SK-N-SH (cell line): ENCODE data around the gene SGF29. TPM values are rescaled to one million over a fixed set of nuclear protein-coding genes. Genes with fewer than 3 reads are reported as not detected.
"Not testable (repeated sequence)": the region's sequence is repeated elsewhere in the genome, so short reads cannot be mapped to it uniquely, and the experiment has no call there.

Source experiments
- CTCF ChIA-PET: fragments of 300-600, 350-600 bp; formaldehyde crosslinking; extraction: SDS; loops from one replicate; lab custom pipeline; 2021; lab: Yijun Ruan, JAX
- POLR2A ChIA-PET: fragments of 350-600 bp; sonication (Branson Sonifier 250); formaldehyde crosslinking; extraction: SDS; loops from one replicate; lab custom pipeline; 2020; ENCODE audit warnings: antibody characterized with exemption, inconsistent platforms; lab: Yijun Ruan, JAX
- DNase-seq: peaks from one replicate; pipeline ENCODE4 v3.0.0; 2012
- H2AFZ ChIP-seq: fragments of 200-600 bp; sonication (generic); 2 replicates; pipeline ENCODE4 v1.8.1; 2016; ENCODE audit warnings: antibody characterized with exemption, mild to moderate bottlenecking, low read depth
- H3F3A ChIP-seq: fragments of 200-600 bp; sonication (generic); replicated peaks from 2 replicates; pipeline ENCODE3; 2016; ENCODE audit warnings: antibody characterized with exemption, mild to moderate bottlenecking; ENCODE audit not compliant: insufficient read depth
- H3K27ac ChIP-seq, 2 experiments: fragments of 200-500 bp in 1 of 2; fragments of 200-600 bp in 1 of 2; sonication (Bioruptor generic) in 1 of 2; sonication (generic), shearing (Covaris generic) in 1 of 2; 2 replicates each; pipeline versions ENCODE4 v1.5.1 to v1.6.1; 2014 to 2016; ENCODE audit warnings: low read depth in 2 of 2, inconsistent platforms in 1 of 2, low read length in 1 of 2, mild to moderate bottlenecking in 1 of 2, mixed read lengths in 1 of 2
- H3K27me3 ChIP-seq: fragments of 200-600 bp; sonication (generic), shearing (Covaris generic); 2 replicates; pipeline ENCODE4 v1.6.1; 2016; ENCODE audit warnings: mixed run types; ENCODE audit not compliant: insufficient read depth
- H3K36me3 ChIP-seq, 2 experiments: fragments of 200-500 bp in 1 of 2; fragments of 200-600 bp in 1 of 2; sonication (Bioruptor generic) in 1 of 2; sonication (generic) in 1 of 2; replicated peaks in 1 of 2; 2 replicates each; pipeline versions ENCODE3 to v1.5.1; 2014 to 2016; ENCODE audit warnings: low read length in 1 of 2, mild to moderate bottlenecking in 1 of 2; ENCODE audit not compliant: insufficient read depth in 2 of 2, control insufficient read depth in 1 of 2
- H3K4me1 ChIP-seq, 2 experiments: fragments of 200-500 bp in 1 of 2; fragments of 200-600 bp in 1 of 2; sonication (Bioruptor generic) in 1 of 2; sonication (generic), shearing (Covaris generic) in 1 of 2; 2 replicates each; pipeline versions ENCODE4 v1.5.1 to v1.6.1; 2014 to 2016; ENCODE audit warnings: low read depth in 1 of 2, low read length in 1 of 2, mixed run types in 1 of 2; ENCODE audit not compliant: insufficient read depth in 2 of 2, control insufficient read depth in 1 of 2
- H3K4me2 ChIP-seq: fragments of 200-600 bp; sonication (generic), shearing (Covaris generic); 2 replicates; pipeline ENCODE4 v1.6.1; 2017; ENCODE audit warnings: mixed run types
- H3K4me3 ChIP-seq, 2 experiments: fragments of 200-500 bp in 1 of 2; fragments of 200-600 bp in 1 of 2; sonication (Bioruptor generic) in 1 of 2; sonication (generic), shearing (Covaris generic) in 1 of 2; 2 replicates each; pipeline versions ENCODE4 v1.5.1 to v1.8.1; 2014 to 2016; ENCODE audit warnings: low read depth in 2 of 2, inconsistent platforms in 1 of 2, low read length in 1 of 2, mild to moderate bottlenecking in 1 of 2, mixed read lengths in 1 of 2, moderate library complexity in 1 of 2
- H3K79me2 ChIP-seq: fragments of 200-600 bp; sonication (generic); 2 replicates; pipeline ENCODE4 v1.8.1; 2017; ENCODE audit warnings: mild to moderate bottlenecking; ENCODE audit not compliant: insufficient read depth
- H3K9ac ChIP-seq: fragments of 200-600 bp; sonication (generic); 2 replicates; pipeline ENCODE4 v1.6.1; 2017; ENCODE audit warnings: mixed run types
- H3K9me2 ChIP-seq: fragments of 200-600 bp; sonication (generic); 2 replicates; pipeline ENCODE4 v1.6.1; 2017; ENCODE audit warnings: mixed run types
- H3K9me3 ChIP-seq: fragments of 200-600 bp; sonication (generic); 2 replicates; pipeline ENCODE4 v1.6.1; 2017; ENCODE audit warnings: mixed run types, mild to moderate bottlenecking, moderate library complexity
- H4K20me1 ChIP-seq: fragments of 200-600 bp; sonication (generic); 2 replicates; pipeline ENCODE4 v1.6.1; 2017; ENCODE audit warnings: mild to moderate bottlenecking, mixed run types; ENCODE audit not compliant: insufficient read depth
- WGBS: methylation state at CpG from one replicate; pipeline ENCODE4 v1.1.6; 2017; ENCODE audit warnings: low lambda C conversion rate; 5-methylcytosine and 5-hydroxymethylcytosine counted together
- polyA plus RNA-seq, 3 experiments: library from polyadenylated mRNA; depleted of rRNA; stranded (reverse); fragments of >200 nt; gene quantifications; 2 replicates each; pipeline ENCODE4 v1.2.3, GENCODE V29; 2012

The SGF29 gene
- polyA plus RNA-seq, 1 of the 3 experiments (the other 2 are of a cell fraction) = 4.6 TPM

DNA sequence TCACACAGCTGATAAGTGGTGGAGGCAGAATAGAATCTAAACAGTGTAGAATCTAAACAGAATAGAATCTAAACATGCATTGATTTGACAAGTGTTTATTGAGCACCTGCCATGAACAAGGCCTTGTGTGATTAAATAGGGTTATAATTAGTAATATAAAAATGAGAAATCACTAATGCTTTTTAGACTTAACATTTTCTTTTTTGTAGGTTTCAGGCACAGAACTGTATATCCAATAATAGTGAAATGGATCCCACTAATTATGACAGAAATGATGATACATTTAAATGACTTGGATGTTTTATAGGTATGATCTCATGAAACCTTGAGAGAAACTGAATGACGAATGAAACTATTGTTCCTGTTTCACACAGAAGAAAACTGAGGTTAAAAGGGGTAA, 84.0 kb downstream of the SGF29 start, which contains the start of gene NPIPB8:
TSS of gene NPIPB8 (plus strand) at position 301 of the 400 bp plus-strand sequence. CDS start 296 bp downstream, outside the sequence.
- WGBS = no CpG with 5 or more reads among the region's 1 CpG
- H2AFZ ChIP-seq, H3K36me3 ChIP-seq, H3K4me1 ChIP-seq, CTCF ChIA-PET, H3K27ac ChIP-seq, H3K4me3 ChIP-seq, H3F3A ChIP-seq, H3K9me2 ChIP-seq, DNase-seq, H3K9ac ChIP-seq, H3K27me3 ChIP-seq, H3K9me3 ChIP-seq, POLR2A ChIA-PET, H3K79me2 ChIP-seq, H4K20me1 ChIP-seq, H3K4me2 ChIP-seq: not testable (repeated sequence)

DNA sequence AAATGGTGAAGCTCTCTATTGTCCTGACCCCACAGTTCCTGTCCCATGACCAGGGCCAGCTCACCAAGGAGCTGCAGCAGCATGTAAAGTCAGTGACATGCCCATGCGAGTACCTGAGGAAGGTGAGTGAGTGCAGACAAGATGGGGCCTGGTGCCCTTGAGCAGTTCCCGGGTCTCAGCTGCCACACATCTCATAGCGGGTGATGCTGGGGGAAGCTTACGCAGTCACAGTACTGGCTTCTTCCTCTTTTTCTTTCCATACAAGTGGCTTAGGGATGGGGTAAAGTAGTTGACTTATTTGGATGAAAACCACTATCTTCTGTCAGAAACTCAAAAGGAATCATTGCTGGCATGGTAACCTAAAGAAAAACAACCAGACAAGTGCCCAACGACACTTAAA, 84.6 kb downstream of the SGF29 start:
- 14% methylated on average over 1 of the region's 5 CpGs for WGBS
- H3K9me3 ChIP-seq, H3F3A ChIP-seq, H3K9ac ChIP-seq, H4K20me1 ChIP-seq, H3K4me2 ChIP-seq, H3K27ac ChIP-seq, CTCF ChIA-PET, POLR2A ChIA-PET, H3K79me2 ChIP-seq, H3K27me3 ChIP-seq, H3K36me3 ChIP-seq, DNase-seq, H3K9me2 ChIP-seq, H2AFZ ChIP-seq, H3K4me3 ChIP-seq, H3K4me1 ChIP-seq: not testable (repeated sequence)

DNA sequence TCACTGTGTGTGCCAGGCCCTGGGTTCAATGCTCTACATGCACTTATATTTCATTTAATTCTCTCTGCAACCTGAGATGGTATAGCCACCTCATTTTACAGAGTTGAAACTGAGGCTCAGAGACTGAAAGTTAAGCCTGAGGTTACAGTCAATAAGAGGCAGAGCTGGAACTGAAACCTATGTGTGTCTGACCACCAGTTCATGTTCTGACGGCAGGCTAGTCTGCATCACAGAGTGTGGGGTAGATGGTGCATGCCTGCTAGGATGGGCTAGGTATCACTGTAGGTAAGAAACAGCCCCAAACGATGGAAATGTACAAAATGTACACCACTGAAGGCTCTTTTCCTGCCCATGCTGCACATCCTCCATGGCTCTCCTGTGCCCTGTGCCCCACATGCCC, 86.2 kb downstream of the SGF29 start:
- no CpG with 5 or more reads among the region's 2 CpGs for WGBS
- H3K9me2 ChIP-seq, H3K27me3 ChIP-seq, H3F3A ChIP-seq, H3K4me1 ChIP-seq, H4K20me1 ChIP-seq, H3K4me2 ChIP-seq, POLR2A ChIA-PET, H3K36me3 ChIP-seq, H3K79me2 ChIP-seq, H2AFZ ChIP-seq, DNase-seq, H3K9me3 ChIP-seq, H3K27ac ChIP-seq, H3K9ac ChIP-seq, H3K4me3 ChIP-seq: not testable (repeated sequence)
- CTCF ChIA-PET = interaction anchor here (0.7 kb wide), 1 partner anchor 323 kb away, joined by 3 read pairs; no protein-coding TSS in a partner anchor

Other genes starting within 250 kb of the SGF29 start
- 0.35 and 0.50 TPM in 2 replicates for gene NPIPB6, start 190.4 kb upstream of the SGF29 start, polyA plus RNA-seq (2012; rRNA removed)
- gene EIF3CL, start 150.1 kb upstream of the SGF29 start, polyA plus RNA-seq (2012; rRNA removed) = 153 and 196 TPM in 2 replicates
- 0.13 TPM in 1 of 2 replicates, not detected in the other for gene NPIPB7, start 81.6 kb upstream of the SGF29 start, polyA plus RNA-seq (2012; rRNA removed)
- gene CLN3, start 61.8 kb upstream of the SGF29 start, polyA plus RNA-seq (2012; rRNA removed) = 17.3 and 18.5 TPM in 2 replicates
- gene APOBR, start 59.3 kb upstream of the SGF29 start, polyA plus RNA-seq (2012; rRNA removed) = 0.03 TPM in 1 of 2 replicates, not detected in the other
- not detected in 2 replicates for gene IL27, start 47.1 kb upstream of the SGF29 start, polyA plus RNA-seq (2012; rRNA removed)
- 0.61 and 1.1 TPM in 2 replicates for gene NUPR1, start 14.9 kb upstream of the SGF29 start, polyA plus RNA-seq (2012; rRNA removed)
- gene SULT1A2, start 43.1 kb downstream of the SGF29 start, polyA plus RNA-seq (2012; rRNA removed) = 0.07 TPM in 1 of 2 replicates, not detected in the other
- 0.13 and 0.21 TPM in 2 replicates for gene SULT1A1, start 56.1 kb downstream of the SGF29 start, polyA plus RNA-seq (2012; rRNA removed)
- 0.24 TPM in 1 of 2 replicates, not detected in the other for gene NPIPB8, start 84.1 kb downstream of the SGF29 start, polyA plus RNA-seq (2012; rRNA removed)
- gene EIF3C, start 157.5 kb downstream of the SGF29 start, polyA plus RNA-seq (2012; rRNA removed) = 399 and 488 TPM in 2 replicates
- gene NPIPB9, start 197.9 kb downstream of the SGF29 start, polyA plus RNA-seq (2012; rRNA removed) = 0.74 and 0.84 TPM in 2 replicates